Parathyroid adenoma (tissue), 2 donors: ENCODE results near the gene PCNT.

Source experiments
- H2AFZ ChIP-seq: fragments of 300-600 bp; sonication (generic); one replicate; pipeline ENCODE4 v1.7.0; 2017; ENCODE audit warnings: antibody characterized with exemption, mild to moderate bottlenecking
- H3K27ac ChIP-seq: fragments of 300-600 bp; sonication (generic); one replicate; pipeline ENCODE4 v1.7.0; 2017
- H3K27me3 ChIP-seq: fragments of 300-600 bp; sonication (generic); one replicate; pipeline ENCODE4 v1.7.0; 2017; ENCODE audit warnings: low read length; ENCODE audit not compliant: control insufficient read depth, insufficient read depth
- H3K36me3 ChIP-seq: fragments of 300-600 bp; sonication (generic); one replicate; pipeline ENCODE4 v1.7.0; 2017; ENCODE audit warnings: low read length; ENCODE audit not compliant: control insufficient read depth, insufficient read depth
- H3K4me1 ChIP-seq: fragments of 300-600 bp; sonication (generic); one replicate; pipeline ENCODE4 v1.7.0; 2017; ENCODE audit warnings: control low read depth
- H3K4me2 ChIP-seq: fragments of 300-600 bp; sonication (generic); one replicate; pipeline ENCODE4 v1.7.0; 2017; ENCODE audit warnings: low read length
- H3K4me3 ChIP-seq: fragments of 300-600 bp; sonication (generic); one replicate; pipeline ENCODE4 v1.7.0; 2017; ENCODE audit warnings: low read depth, low read length
- H3K79me2 ChIP-seq: fragments of 300-600 bp; sonication (generic); one replicate; pipeline ENCODE4 v1.7.0; 2017; ENCODE audit warnings: control low read depth
- H3K9ac ChIP-seq: fragments of 300-600 bp; sonication (generic); one replicate; pipeline ENCODE4 v1.7.0; 2017; ENCODE audit warnings: mild to moderate bottlenecking
- H3K9me3 ChIP-seq: fragments of 300-600 bp; sonication (generic); one replicate; pipeline ENCODE4 v1.7.0; 2017; ENCODE audit warnings: low read length; ENCODE audit not compliant: control insufficient read depth
- TF ChIP-seq, protein P1 (sequence below): fragments of 300-600 bp; sonication (generic); IDR thresholded peaks from one replicate; pipeline ENCODE4 v1.7.0; 2017; ENCODE audit warnings: antibody characterized with exemption, mild to moderate bottlenecking
- donor health status: primary hyperparathyroidism.

Gene PCNT

DNA sequence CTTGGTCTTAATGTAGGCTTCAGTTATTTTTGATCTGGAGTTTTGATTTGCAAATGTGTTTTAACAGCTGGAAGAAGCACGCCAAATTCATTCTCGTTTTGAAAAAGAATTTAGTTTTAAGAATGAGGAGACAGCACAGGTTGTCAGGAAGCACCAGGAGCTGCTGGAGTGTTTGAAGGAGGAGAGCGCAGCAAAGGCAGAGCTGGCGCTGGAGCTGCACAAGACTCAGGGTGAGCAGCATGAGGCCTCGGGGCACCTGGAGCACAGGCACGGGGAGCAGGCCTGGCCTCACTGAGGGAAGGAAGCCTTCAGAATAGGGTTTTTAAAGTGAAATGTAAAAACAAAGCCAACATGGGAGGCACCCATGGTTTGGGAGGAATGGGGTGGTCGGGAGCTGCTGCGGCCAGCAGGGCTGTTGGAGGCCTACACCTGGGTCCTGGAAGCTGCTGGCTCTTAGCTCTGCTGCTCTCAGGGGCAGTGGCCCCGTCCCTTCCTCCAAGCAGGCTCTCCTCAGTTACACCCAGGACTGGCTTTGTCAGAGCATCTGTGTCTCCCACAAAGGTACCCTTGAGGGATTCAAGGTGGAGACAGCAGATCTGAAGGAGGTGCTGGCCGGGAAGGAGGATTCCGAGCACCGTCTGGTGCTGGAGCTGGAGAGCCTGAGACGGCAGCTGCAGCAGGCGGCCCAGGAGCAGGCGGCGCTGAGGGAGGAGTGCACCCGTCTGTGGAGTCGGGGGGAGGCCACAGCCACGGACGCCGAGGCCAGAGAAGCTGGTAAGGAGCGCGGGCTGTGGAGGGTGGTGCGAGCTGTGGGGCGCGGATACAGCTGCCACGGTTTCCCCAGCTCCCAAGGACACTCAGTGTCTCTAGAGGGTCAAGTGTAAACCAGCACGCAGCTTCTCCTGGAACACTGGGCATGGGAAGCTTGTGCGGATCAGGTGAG lies 66.9 kb downstream of the PCNT start:
- Histone ChIP-seq H3K27me3 (no peaks in the 10 kb centered on the region), H3K79me2 (no peaks in the 10 kb centered on the region), H3K4me1 (no peaks in the 10 kb centered on the region), H3K9ac (no peak overlapping the region), H2AFZ (no peak overlapping the region), H3K36me3 (no peaks in the 10 kb centered on the region), H3K27ac (no peak overlapping the region), H3K4me3 (no peak overlapping the region), H3K4me2 (no peak overlapping the region), H3K9me3 (no peaks in the 10 kb centered on the region)
- TF ChIP-seq, protein P1, sequence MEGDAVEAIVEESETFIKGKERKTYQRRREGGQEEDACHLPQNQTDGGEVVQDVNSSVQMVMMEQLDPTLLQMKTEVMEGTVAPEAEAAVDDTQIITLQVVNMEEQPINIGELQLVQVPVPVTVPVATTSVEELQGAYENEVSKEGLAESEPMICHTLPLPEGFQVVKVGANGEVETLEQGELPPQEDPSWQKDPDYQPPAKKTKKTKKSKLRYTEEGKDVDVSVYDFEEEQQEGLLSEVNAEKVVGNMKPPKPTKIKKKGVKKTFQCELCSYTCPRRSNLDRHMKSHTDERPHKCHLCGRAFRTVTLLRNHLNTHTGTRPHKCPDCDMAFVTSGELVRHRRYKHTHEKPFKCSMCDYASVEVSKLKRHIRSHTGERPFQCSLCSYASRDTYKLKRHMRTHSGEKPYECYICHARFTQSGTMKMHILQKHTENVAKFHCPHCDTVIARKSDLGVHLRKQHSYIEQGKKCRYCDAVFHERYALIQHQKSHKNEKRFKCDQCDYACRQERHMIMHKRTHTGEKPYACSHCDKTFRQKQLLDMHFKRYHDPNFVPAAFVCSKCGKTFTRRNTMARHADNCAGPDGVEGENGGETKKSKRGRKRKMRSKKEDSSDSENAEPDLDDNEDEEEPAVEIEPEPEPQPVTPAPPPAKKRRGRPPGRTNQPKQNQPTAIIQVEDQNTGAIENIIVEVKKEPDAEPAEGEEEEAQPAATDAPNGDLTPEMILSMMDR, result no peak

DNA sequence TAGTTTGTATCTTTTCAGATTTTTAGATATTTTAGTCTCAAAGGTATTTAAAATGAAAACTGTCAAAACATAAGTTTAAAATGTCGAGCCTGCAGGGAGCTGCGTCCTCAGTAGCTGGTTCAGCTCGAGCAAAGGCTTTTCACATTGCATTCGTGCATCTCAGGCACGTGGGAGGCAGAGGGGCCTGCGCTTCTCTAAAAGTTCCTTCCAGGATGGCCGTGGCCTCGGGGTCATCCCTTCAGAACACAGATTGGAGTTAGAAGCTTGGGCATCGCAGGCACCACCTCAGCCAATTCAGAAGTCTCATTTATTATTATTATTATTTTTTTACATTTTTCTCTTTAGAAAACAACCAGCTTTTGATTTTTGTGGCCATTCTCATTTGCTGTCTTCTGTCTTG lies 67.8 kb downstream of the PCNT start:
- TF ChIP-seq, protein P1, result no peak
- H3K9ac ChIP-seq, result no peak overlapping the region
- H3K36me3 ChIP-seq, result no peaks in the 10 kb centered on the region
- no peak overlapping the region for H3K27ac ChIP-seq
- H3K79me2 ChIP-seq, result no peaks in the 10 kb centered on the region
- no peak overlapping the region for H3K4me3 ChIP-seq
- H2AFZ ChIP-seq, result no peak overlapping the region
- H3K4me1 ChIP-seq, result no peaks in the 10 kb centered on the region
- H3K9me3 ChIP-seq, result no peaks in the 10 kb centered on the region
- no peaks in the 10 kb centered on the region for H3K27me3 ChIP-seq
- no peak overlapping the region for H3K4me2 ChIP-seq

DNA sequence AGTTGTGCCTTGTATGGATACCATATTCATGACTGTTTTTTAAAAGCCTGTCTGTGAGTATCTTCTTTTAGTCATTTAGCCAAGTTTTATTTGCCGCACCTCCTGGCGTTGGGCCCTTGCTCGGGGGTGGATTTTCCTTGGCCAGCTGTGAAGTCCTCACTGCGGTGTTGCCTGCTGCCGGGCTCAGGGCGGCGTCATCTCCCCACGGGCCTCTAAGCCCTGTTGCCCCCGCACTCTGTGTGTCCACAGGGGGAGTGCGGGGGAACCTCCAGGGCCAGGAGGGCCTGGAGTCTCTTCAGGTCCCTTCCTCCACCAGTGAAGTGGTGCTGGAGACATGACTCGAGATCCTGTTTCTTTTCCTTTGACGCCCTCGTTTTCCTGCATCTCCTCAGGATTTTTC lies 69.0 kb downstream of the PCNT start:
- no peaks in the 10 kb centered on the region for H3K9me3 ChIP-seq
- H2AFZ ChIP-seq, result no peak overlapping the region
- TF ChIP-seq, protein P1, result no peak
- no peaks in the 10 kb centered on the region for H3K36me3 ChIP-seq
- no peaks in the 10 kb centered on the region for H3K4me1 ChIP-seq
- no peak overlapping the region for H3K4me2 ChIP-seq
- no peak overlapping the region for H3K27ac ChIP-seq
- H3K4me3 ChIP-seq, result no peak overlapping the region
- no peaks in the 10 kb centered on the region for H3K27me3 ChIP-seq
- no peaks in the 10 kb centered on the region for H3K79me2 ChIP-seq
- H3K9ac ChIP-seq, result no peak overlapping the region

- no peak overlapping the region for H3K9ac ChIP-seq
- TF ChIP-seq, protein P1, result no peak
- H3K4me2 ChIP-seq, result no peak overlapping the region
- H3K27ac ChIP-seq, result no peak overlapping the region
- no peaks in the 10 kb centered on the region for H3K27me3 ChIP-seq
- no peaks in the 10 kb centered on the region for H3K9me3 ChIP-seq
- no peaks in the 10 kb centered on the region for H3K36me3 ChIP-seq
- no peaks in the 10 kb centered on the region for H3K79me2 ChIP-seq
- H3K4me1 ChIP-seq, result no peaks in the 10 kb centered on the region
- H2AFZ ChIP-seq, result no peak overlapping the region
- no peak overlapping the region for H3K4me3 ChIP-seq
Measured at GRCh38 chr21:46393451-46393940, 69.5 kb downstream of the PCNT start.
